Measurements from ENCODE around the gene SYNPO.

DNA sequence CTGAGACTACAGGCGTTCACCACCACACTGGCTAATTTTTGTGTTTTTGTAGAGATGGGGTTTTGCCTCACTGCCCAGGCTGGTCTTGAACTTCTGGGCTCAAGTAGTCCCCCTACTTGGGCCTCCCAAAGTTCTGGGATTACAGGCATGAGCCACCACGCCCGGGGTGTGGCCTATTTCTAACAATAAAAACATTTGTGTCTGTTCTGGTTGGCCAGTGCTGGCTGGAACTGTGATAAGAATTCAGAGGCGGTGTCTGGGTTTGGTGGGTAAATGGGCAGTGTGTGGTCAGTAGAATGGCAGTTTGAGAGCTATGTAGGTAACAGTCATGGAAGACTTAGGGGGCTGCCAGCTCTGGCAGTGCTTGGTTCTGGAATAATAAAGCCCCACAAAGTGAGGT is 46.9 kb upstream of the SYNPO start:
- TF ChIP-seq EZH2 (IDR thresholded peaks at IDR 0.05; ENCODE audit: low read length, missing control alignments) = no peak
- TF ChIP-seq, protein P1, sequence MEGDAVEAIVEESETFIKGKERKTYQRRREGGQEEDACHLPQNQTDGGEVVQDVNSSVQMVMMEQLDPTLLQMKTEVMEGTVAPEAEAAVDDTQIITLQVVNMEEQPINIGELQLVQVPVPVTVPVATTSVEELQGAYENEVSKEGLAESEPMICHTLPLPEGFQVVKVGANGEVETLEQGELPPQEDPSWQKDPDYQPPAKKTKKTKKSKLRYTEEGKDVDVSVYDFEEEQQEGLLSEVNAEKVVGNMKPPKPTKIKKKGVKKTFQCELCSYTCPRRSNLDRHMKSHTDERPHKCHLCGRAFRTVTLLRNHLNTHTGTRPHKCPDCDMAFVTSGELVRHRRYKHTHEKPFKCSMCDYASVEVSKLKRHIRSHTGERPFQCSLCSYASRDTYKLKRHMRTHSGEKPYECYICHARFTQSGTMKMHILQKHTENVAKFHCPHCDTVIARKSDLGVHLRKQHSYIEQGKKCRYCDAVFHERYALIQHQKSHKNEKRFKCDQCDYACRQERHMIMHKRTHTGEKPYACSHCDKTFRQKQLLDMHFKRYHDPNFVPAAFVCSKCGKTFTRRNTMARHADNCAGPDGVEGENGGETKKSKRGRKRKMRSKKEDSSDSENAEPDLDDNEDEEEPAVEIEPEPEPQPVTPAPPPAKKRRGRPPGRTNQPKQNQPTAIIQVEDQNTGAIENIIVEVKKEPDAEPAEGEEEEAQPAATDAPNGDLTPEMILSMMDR (conservative IDR thresholded peaks at IDR 0.05 in 1 of 2, IDR thresholded peaks at IDR 0.05 in 1 of 2; ENCODE audit: low read depth in 1 of 2, low read length in 2 of 2) = no peak

Data from fibroblast of lung (primary cell).